CD4-positive, alpha-beta memory T cell (primary cell): ENCODE results near the gene BEAN1. TPM values are rescaled to one million over a fixed set of nuclear protein-coding genes. Genes with fewer than 3 reads are reported as not detected.
"Not testable (repeated sequence)": the region's sequence is repeated elsewhere in the genome, so short reads cannot be mapped to it uniquely, and the experiment has no call there.

Source experiments
- CTCF ChIA-PET: fragments of 350-600 bp; sonication (Branson Sonifier 250); formaldehyde crosslinking; loops from one replicate; lab custom pipeline; 2021; ENCODE audit warnings: inconsistent platforms; ENCODE audit not compliant: partially characterized antibody; lab: Charles Lee
- POLR2A ChIA-PET: fragments of 350-600 bp; sonication (Branson Sonifier 250); formaldehyde crosslinking; loops from one replicate; lab custom pipeline; 2021; ENCODE audit not compliant: partially characterized antibody; lab: Charles Lee
- DNase-seq, 5 donors: peaks; one replicate each; pipeline versions ENCODE4 v3.0.0 to v3.0.0-alpha.2; 2020 to 2022; ENCODE audit warnings: mixed read lengths in 1 of 5
- H3K27ac ChIP-seq: one replicate; pipeline ENCODE4 v1.7.0; 2013; ENCODE audit warnings: low read depth, low read length
- H3K27me3 ChIP-seq: 2 replicates; pipeline ENCODE4 v1.7.0; 2013; ENCODE audit warnings: mild to moderate bottlenecking, low read length, moderate library complexity; ENCODE audit not compliant: insufficient read depth
- H3K36me3 ChIP-seq: 2 replicates; pipeline ENCODE4 v1.7.0; 2013; ENCODE audit warnings: mild to moderate bottlenecking, low read length, moderate library complexity; ENCODE audit not compliant: insufficient read depth
- H3K4me1 ChIP-seq: 2 replicates; pipeline ENCODE4 v1.7.0; 2013; ENCODE audit warnings: mild to moderate bottlenecking, low read length, moderate library complexity; ENCODE audit not compliant: insufficient read depth
- H3K4me3 ChIP-seq, 2 donors: one replicate each; pipeline ENCODE4 v1.7.0; 2013; ENCODE audit warnings: low read length in 2 of 2, mild to moderate bottlenecking in 1 of 2
- H3K9me3 ChIP-seq, 2 donors: one replicate each; pipeline ENCODE4 v1.7.0; 2013; ENCODE audit warnings: low read length in 2 of 2, control low read depth in 1 of 2; ENCODE audit not compliant: control insufficient read depth in 1 of 2
- H3K27ac Mint-ChIP-seq, 7 donors: one replicate each; pipeline ENCODE4 v1.8.0; 2020 to 2021; ENCODE audit warnings: mixed read lengths in 7 of 7, mild to moderate bottlenecking in 6 of 7, inconsistent platforms in 3 of 7, moderate library complexity in 3 of 7
- H3K27me3 Mint-ChIP-seq, 2 donors: one replicate each; pipeline ENCODE4 v1.8.0; 2020 to 2021; ENCODE audit warnings: mixed read lengths in 2 of 2
- H3K36me3 Mint-ChIP-seq, 2 donors: one replicate each; pipeline ENCODE4 v1.8.0; 2020 to 2021; ENCODE audit warnings: mixed read lengths in 2 of 2, inconsistent platforms in 1 of 2, mild to moderate bottlenecking in 1 of 2
- H3K4me1 Mint-ChIP-seq, 4 donors: one replicate each; pipeline ENCODE4 v1.8.0; 2020 to 2021; ENCODE audit warnings: mixed read lengths in 4 of 4, mild to moderate bottlenecking in 1 of 4
- H3K4me3 Mint-ChIP-seq, 8 donors: one replicate each; pipeline ENCODE4 v1.8.0; 2020 to 2021; ENCODE audit warnings: mixed read lengths in 8 of 8, mild to moderate bottlenecking in 7 of 8, moderate library complexity in 6 of 8, inconsistent platforms in 3 of 8
- H3K9me3 Mint-ChIP-seq, 8 donors: one replicate each; pipeline ENCODE4 v1.8.0; 2020 to 2021; ENCODE audit warnings: mixed read lengths in 8 of 8, mild to moderate bottlenecking in 5 of 8, inconsistent platforms in 3 of 8, moderate library complexity in 1 of 8
- intact Hi-C: fragments of 100-400 bp; cut with micrococcal nuclease; formaldehyde crosslinking; loops from one replicate; pipeline ENCODE4 v1.15.1; 2023
- polyA plus RNA-seq, 2 donors: library from polyadenylated mRNA; unstranded; fragments of 300-500 nt; fragmentation: Illumina TruSeq; gene quantifications; one replicate each; pipeline ENCODE4 v1.2.3, GENCODE V29; 2021
- total RNA-seq, 2 experiments: library from RNA; stranded (reverse); gene quantifications; one replicate each; pipeline ENCODE4 v1.2.3, GENCODE V29; 2021

BEAN1 gene
- total and polyA plus RNA-seq, 4 experiments from 2014 or later, result 0.23 TPM; not detected in 3

DNA sequence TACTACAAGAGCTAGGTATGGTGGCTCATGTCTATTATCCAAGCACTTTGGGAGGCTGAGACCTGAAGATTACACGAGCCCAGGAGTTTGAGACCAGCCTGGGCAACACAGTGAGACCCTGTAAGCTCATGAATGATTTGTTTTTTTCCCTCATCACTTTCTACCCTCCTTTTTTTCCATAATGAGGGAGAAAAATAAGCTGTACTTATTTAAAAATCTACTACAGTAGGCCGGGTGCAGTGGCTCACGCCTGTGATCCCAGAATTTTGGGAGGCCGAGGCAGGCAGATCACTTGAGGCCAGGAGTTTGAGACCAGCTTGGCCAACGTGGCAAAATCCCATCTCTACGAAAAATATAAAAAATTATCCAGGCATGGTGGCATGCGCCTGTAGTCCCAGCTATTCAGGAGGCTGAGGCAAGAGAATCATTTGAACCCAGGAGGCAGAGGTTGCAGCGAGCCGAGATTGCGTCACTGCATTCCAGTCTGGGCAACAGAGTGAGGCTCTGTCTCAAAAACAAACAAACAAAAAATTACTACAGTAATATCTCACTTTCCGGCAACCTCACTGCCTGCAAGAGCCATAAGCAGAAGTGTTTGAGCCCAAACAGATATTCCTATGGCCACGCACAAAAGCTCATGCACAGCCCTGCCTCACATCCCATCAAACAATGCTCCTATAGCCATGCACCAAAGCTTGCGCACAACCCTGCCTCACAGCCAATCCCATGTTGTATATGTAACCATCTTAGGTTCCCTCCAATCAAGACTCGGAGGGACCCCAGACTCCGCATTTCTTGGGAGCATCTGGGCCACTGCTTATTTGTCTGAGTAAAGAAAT is 85.4 kb downstream of the BEAN1 start:
- Histone ChIP-seq H3K27me3 (no peaks in the 10 kb centered on the region), H3K36me3 (no peaks in the 10 kb centered on the region), H3K4me1 (peaks cover 45% of the 10 kb centered on the region), H3K4me3 (no peak overlapping the region), H3K9me3 (no peaks in the 10 kb centered on the region), H3K27ac (no peak overlapping the region)
- no peaks in the 10 kb centered on the region for H3K27me3 Mint-ChIP-seq
- intact Hi-C loops, result loop anchor here (1.0 kb wide), 1 partner anchor 77 kb away; no protein-coding TSS in a partner anchor
- H3K4me3 Mint-ChIP-seq, result peak overlapping the region in 2 of 8 donors; percentile 50 to 55
- DNase-seq, result no peak
- ChIA-PET CTCF (interaction anchor here (0.8 to 4.3 kb wide), 22 partner anchors 10 to 155 kb away, joined by 3 to 36 read pairs (median 7); partner anchors contain the start of genes CKLF, CMTM2 and TK2), POLR2A (interaction anchor here (1.0 to 3.5 kb wide), 7 partner anchors 10 to 91 kb away, joined by 3 to 37 read pairs (median 12); partner anchors contain the start of genes CKLF and CMTM3)
- peak overlapping the region; percentile 13 to 89 (median 68) for H3K27ac Mint-ChIP-seq
- peaks cover 29 to 57% (median 38%) of the 10 kb centered on the region in 4 donors for H3K4me1 Mint-ChIP-seq
- H3K9me3 Mint-ChIP-seq, result no peaks in the 10 kb centered on the region
- H3K36me3 Mint-ChIP-seq, result peaks cover 0 to 5% of the 10 kb centered on the region in 2 donors

DNA sequence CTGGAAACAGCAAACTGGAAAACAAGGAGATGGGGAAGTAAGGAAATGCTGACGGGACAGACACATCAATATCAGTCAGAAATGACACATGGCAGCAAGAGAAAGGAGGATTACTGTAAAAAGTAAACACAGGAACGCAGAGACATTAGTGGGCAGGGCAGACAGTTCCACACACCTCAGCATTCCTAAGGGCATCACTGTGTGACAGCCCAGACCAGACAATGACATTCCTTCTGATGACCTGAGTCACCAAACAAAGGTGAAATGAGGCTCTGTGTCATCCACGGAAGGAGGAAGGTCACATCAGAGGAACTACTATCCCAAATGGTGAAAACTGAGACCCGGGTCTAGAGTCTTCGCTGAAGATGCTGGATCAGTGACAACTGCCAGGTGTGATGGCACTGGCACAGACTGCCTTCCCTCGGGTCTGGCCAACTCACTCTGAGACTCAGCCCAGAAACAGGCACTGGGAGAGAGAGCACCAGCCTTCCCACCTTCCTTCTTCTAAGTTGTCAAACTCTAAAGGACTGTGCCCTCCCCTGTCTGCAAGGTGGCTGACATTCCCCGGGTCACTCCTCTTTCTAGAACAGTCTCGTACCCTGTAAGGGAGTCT is 86.1 kb downstream of the BEAN1 start:
- Mint-ChIP-seq H3K27ac (peak overlapping the region; percentile 4 to 89 (median 65)), H3K4me1 (peaks cover 31 to 63% (median 44%) of the 10 kb centered on the region in 4 donors)
- CTCF ChIA-PET, result interaction anchor here (1.2 to 4.3 kb wide), 9 partner anchors 9 to 107 kb away, joined by 4 to 36 read pairs (median 27); partner anchors contain the start of genes CKLF and TK2

DNA sequence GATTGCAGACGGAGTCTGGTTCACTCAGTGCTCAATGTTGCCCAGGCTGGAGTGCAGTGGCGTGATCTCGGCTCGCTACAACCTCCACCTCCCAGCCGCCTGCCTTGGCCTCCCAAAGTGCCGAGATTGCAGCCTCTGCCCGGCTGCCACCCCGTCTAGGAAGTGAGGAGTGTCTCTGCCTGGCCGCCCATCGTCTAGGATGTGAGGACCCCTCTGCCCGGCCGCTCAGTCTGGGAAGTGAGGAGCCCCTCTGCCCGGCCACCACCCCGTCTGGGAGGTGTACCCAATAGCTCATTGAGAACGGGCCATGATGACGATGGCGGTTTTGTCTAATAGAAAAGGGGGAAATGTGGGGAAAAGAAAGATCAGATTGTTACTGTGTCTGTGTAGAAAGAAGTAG is 87.3 kb downstream of the BEAN1 start:
- H3K27me3 ChIP-seq, H3K4me3 Mint-ChIP-seq, H3K27ac ChIP-seq, H3K4me3 ChIP-seq, DNase-seq, H3K36me3 ChIP-seq, POLR2A ChIA-PET, H3K9me3 ChIP-seq, CTCF ChIA-PET, H3K9me3 Mint-ChIP-seq, H3K27me3 Mint-ChIP-seq, H3K36me3 Mint-ChIP-seq, intact Hi-C loops: not testable (repeated sequence)
- H3K4me1 ChIP-seq, result peaks cover 55% of the 10 kb centered on the region
- peaks cover 32 to 75% (median 51%) of the 10 kb centered on the region in 4 donors for H3K4me1 Mint-ChIP-seq
- peak overlapping the region in 4 of 7 donors; percentile 42 to 98 (median 75) for H3K27ac Mint-ChIP-seq

More for the DNA sequence above, 86.1 kb downstream of the BEAN1 start:
- intact Hi-C loops, result no loop called here
- POLR2A ChIA-PET, result interaction anchor here (1.2 to 3.5 kb wide), 4 partner anchors 9 to 76 kb away, joined by 4 to 37 read pairs (median 16); partner anchors contain the start of gene CKLF
- Mint-ChIP-seq H3K4me3 (peak overlapping the region in 1 of 8 donors; percentile 55), H3K9me3 (no peaks in the 10 kb centered on the region), H3K36me3 (no peaks in the 10 kb centered on the region), H3K27me3 (no peaks in the 10 kb centered on the region)
- peaks cover 53% of the 10 kb centered on the region for H3K4me1 ChIP-seq
- H3K36me3 ChIP-seq, result no peaks in the 10 kb centered on the region
- no peak overlapping the region for H3K27ac ChIP-seq
- no peaks in the 10 kb centered on the region for H3K9me3 ChIP-seq
- H3K4me3 ChIP-seq, result no peak overlapping the region
- H3K27me3 ChIP-seq, result no peaks in the 10 kb centered on the region
- no peak for DNase-seq

- H3K9me3 Mint-ChIP-seq, intact Hi-C loops, H3K36me3 ChIP-seq, H3K9me3 ChIP-seq, H3K36me3 Mint-ChIP-seq, H3K27me3 Mint-ChIP-seq, H3K4me3 ChIP-seq, DNase-seq, H3K27me3 ChIP-seq: not testable (repeated sequence)
- CTCF ChIA-PET, result interaction anchor here (0.7 to 1.4 kb wide), 8 partner anchors 10 to 110 kb away, joined by 3 to 10 read pairs (median 4); partner anchors contain the start of genes CKLF and CMTM2
- Histone ChIP-seq H3K4me1 (peaks cover 62% of the 10 kb centered on the region), H3K27ac (peak overlapping the region; percentile 76)
- peak overlapping the region; percentile 10 to 98 (median 80) for H3K27ac Mint-ChIP-seq
- POLR2A ChIA-PET, result interaction anchor here (0.9 to 1.5 kb wide), 5 partner anchors 35 to 89 kb away, joined by 3 to 13 read pairs (median 6); partner anchors contain the start of genes CKLF, CMTM3 and TK2
- peaks cover 39 to 82% (median 57%) of the 10 kb centered on the region in 4 donors for H3K4me1 Mint-ChIP-seq
- H3K4me3 Mint-ChIP-seq, result peak overlapping the region in 3 of 8 donors; percentile 32 to 44 (median 39)
Observed at GRCh38 chr16:66514980-66515595, 88.0 kb downstream of the BEAN1 start.

DNA sequence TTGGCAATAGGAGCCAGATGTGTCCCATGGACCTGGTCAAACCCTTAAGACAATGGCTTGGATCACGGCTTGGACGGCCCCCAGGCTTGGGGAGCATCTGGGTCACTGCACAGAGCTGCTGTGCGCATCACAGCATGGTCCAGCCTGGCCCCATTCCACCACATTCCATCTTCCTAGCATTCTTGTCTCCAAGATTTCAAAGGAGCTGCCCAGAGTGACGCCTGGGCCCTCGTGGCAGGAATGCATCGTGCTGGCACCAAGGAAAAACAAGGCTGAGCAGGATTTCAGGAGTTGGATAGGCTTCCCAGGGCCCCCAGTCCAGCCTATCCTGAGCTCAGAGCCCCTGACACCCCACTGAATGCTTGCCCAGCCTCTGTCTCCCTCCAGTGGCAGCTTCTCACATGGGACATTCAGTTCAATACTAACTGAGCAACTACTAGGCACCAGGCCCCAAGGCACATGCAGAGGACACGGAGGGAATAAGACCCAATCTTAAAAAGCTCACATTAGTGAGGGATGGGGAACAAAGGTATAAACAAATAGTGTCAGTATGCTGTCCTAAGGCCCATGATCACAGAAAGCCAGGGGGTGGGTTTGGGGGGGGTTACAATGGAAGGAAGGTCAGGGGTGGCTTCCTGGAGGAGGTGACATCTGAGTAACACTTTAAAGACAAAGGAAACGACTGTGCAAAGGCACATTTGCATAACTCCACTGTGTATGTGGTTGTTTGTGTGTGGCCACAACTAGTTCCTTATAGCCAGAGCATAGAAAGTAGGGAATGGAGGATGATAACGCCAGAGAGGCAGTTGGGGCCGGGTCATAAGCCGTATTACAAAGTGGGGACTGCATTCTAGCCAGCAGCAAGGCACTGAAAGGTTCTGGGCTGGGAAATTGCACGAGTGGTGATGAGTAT is 88.8 kb downstream of the BEAN1 start:
- Histone ChIP-seq H3K27ac (peak overlapping the region; percentile 76), H3K27me3 (no peaks in the 10 kb centered on the region), H3K4me3 (no peak overlapping the region), H3K36me3 (no peaks in the 10 kb centered on the region), H3K9me3 (no peaks in the 10 kb centered on the region), H3K4me1 (peaks cover 70% of the 10 kb centered on the region)
- CTCF ChIA-PET, result interaction anchor here (0.7 to 1.4 kb wide), 9 partner anchors 9 to 111 kb away, joined by 3 to 10 read pairs (median 3); partner anchors contain the start of genes CKLF and CMTM2
- POLR2A ChIA-PET, result interaction anchor here (0.9 to 1.5 kb wide), 5 partner anchors 34 to 88 kb away, joined by 3 to 13 read pairs (median 6); partner anchors contain the start of genes CKLF, CMTM3 and TK2
- peaks cover 47 to 90% (median 65%) of the 10 kb centered on the region in 4 donors for H3K4me1 Mint-ChIP-seq
- H3K27me3 Mint-ChIP-seq, result no peaks in the 10 kb centered on the region
- peak overlapping the region; percentile 96 to 99 (median 98) for H3K27ac Mint-ChIP-seq
- H3K9me3 Mint-ChIP-seq, result no peaks in the 10 kb centered on the region
- DNase-seq, result no peak
- H3K4me3 Mint-ChIP-seq, result peak overlapping the region; percentile 59 to 83 (median 74)
- no peaks in the 10 kb centered on the region for H3K36me3 Mint-ChIP-seq
- intact Hi-C loops, result loop anchor here (1.0 to 2.0 kb wide), 2 partner anchors 8 to 89 kb away; partner anchors contain the start of gene CMTM3

GRCh38 chr16:66516509-66516807 is 89.4 kb downstream of the BEAN1 start:
- Histone ChIP-seq H3K4me3 (no peak overlapping the region), H3K27me3 (no peaks in the 10 kb centered on the region), H3K9me3 (no peaks in the 10 kb centered on the region), H3K27ac (peak overlapping the region; percentile 76), H3K36me3 (no peaks in the 10 kb centered on the region), H3K4me1 (peaks cover 73% of the 10 kb centered on the region)
- POLR2A ChIA-PET, result interaction anchor here (1.1 to 2.5 kb wide), 3 partner anchors 33 to 88 kb away, joined by 4 to 12 read pairs (median 6); partner anchors contain the start of genes CMTM3 and TK2
- H3K27me3 Mint-ChIP-seq, result no peaks in the 10 kb centered on the region
- no peaks in the 10 kb centered on the region for H3K9me3 Mint-ChIP-seq
- H3K36me3 Mint-ChIP-seq, result no peaks in the 10 kb centered on the region
- CTCF ChIA-PET, result interaction anchor here (1.3 to 1.4 kb wide), 2 partner anchors 9 to 14 kb away, joined by 3 read pairs; no protein-coding TSS in a partner anchor
- peaks cover 50 to 94% (median 70%) of the 10 kb centered on the region in 4 donors for H3K4me1 Mint-ChIP-seq
- intact Hi-C loops, result loop anchor here (1.0 to 2.0 kb wide), 2 partner anchors 8 to 88 kb away; partner anchors contain the start of gene CMTM3
- DNase-seq, result no peak
- H3K4me3 Mint-ChIP-seq, result peak overlapping the region; percentile 59 to 83 (median 74)
- peak overlapping the region; percentile 96 to 99 (median 98) for H3K27ac Mint-ChIP-seq
